Esophagus squamous epithelium (tissue), 4 donors: ENCODE measurements around the gene ST7.

Source experiments
- CTCF ChIP-seq, 6 experiments: fragments of 450-650 bp in 4 of 6; fragments of 200-600 bp in 2 of 6; sonication (generic) in 2 of 6; IDR thresholded peaks; one replicate each; pipeline ENCODE4 v1.5.1; 2016 to 2019; ENCODE audit warnings: antibody characterized with exemption in 6 of 6, mild to moderate bottlenecking in 4 of 6, moderate library complexity in 4 of 6
- POLR2A ChIP-seq, 4 donors: fragments of 450-650 bp; IDR thresholded peaks; one replicate each; pipeline ENCODE4 v1.6.1; 2017; ENCODE audit warnings: antibody characterized with exemption in 4 of 4, mild to moderate bottlenecking in 4 of 4, moderate library complexity in 3 of 4

GRCh38 chr7:116910383-116910782 lies 42.9 kb upstream of the ST7 start:
- TF ChIP-seq CTCF (IDR thresholded peaks at IDR 0.05) = no peak
- TF ChIP-seq POLR2A (IDR thresholded peaks at IDR 0.05) = no peak
